H1 (cell line): ENCODE data around the gene KRT3. TPM values are rescaled to one million over a fixed set of nuclear protein-coding genes. Genes with fewer than 3 reads are reported as not detected.

Experiments
- CTCF ChIA-PET: fragments of 300-600 bp; sonication (Branson Sonifier 250); formaldehyde crosslinking; loops from one replicate; lab custom pipeline; 2021; ENCODE audit not compliant: partially characterized antibody; lab: Charles Lee
- POLR2A ChIA-PET: fragments of 300-600 bp; sonication (Branson Sonifier 250); formaldehyde crosslinking; loops from one replicate; lab custom pipeline; 2021; ENCODE audit warnings: inconsistent platforms; ENCODE audit not compliant: partially characterized antibody; lab: Charles Lee
- DNase-seq, 2 experiments: peaks; one replicate each; pipeline versions ENCODE4 v3.0.0 to v3.0.0-alpha.2; 2010 to 2022; ENCODE audit warnings: low spot score in 2 of 2, low read depth in 1 of 2, mixed read lengths in 1 of 2
- FAIRE-seq: peaks from 2 replicates; lab custom pipeline; 2011; peaks lifted over from hg19 to GRCh38; lab: Jason Lieb, UNC
- H2AFZ ChIP-seq: 2 replicates; pipeline ENCODE4 v1.8.1; 2012; ENCODE audit warnings: low read length, inconsistent platforms
- H2AK5ac ChIP-seq: 2 replicates; pipeline ENCODE4 v1.6.1; 2013; ENCODE audit warnings: low read depth, low read length
- H2BK120ac ChIP-seq: replicated peaks from 2 replicates; pipeline ENCODE3; 2013; ENCODE audit warnings: low read depth, low read length, inconsistent platforms
- H2BK12ac ChIP-seq: 2 replicates; pipeline ENCODE4 v1.6.1; 2013; ENCODE audit warnings: low read depth, low read length
- H2BK15ac ChIP-seq: 2 replicates; pipeline ENCODE4 v1.6.1; 2013; ENCODE audit warnings: low read length
- H2BK20ac ChIP-seq: 2 replicates; pipeline ENCODE4 v1.6.1; 2013; ENCODE audit warnings: low read length
- H2BK5ac ChIP-seq: 2 replicates; pipeline ENCODE4 v1.6.1; 2013; ENCODE audit warnings: low read depth, low read length
- H3K14ac ChIP-seq: 2 replicates; pipeline ENCODE4 v1.6.1; 2013; ENCODE audit warnings: inconsistent platforms; ENCODE audit not compliant: insufficient read length
- H3K18ac ChIP-seq: 2 replicates; pipeline ENCODE4 v1.6.1; 2013; ENCODE audit warnings: low read length; ENCODE audit errors: extremely low read depth
- H3K23ac ChIP-seq: 2 replicates; pipeline ENCODE4 v1.6.1; 2013; ENCODE audit warnings: inconsistent platforms; ENCODE audit not compliant: insufficient read length
- H3K23me2 ChIP-seq: 2 replicates; pipeline ENCODE4 v1.6.1; 2013; ENCODE audit warnings: low read depth, low read length
- H3K27ac ChIP-seq: 2 replicates; pipeline ENCODE4 v1.6.1; 2011; ENCODE audit warnings: low read depth, low read length, inconsistent platforms
- H3K27me3 ChIP-seq, 4 experiments: replicated peaks in 1 of 4; 1 replicate in 1 of 4; 2 replicates in 3 of 4; pipeline versions ENCODE4 v1.6.1 to v1.8.1; 2011 to 2013; ENCODE audit warnings: low read length in 3 of 4, mild to moderate bottlenecking in 3 of 4, inconsistent platforms in 2 of 4, mixed read lengths in 2 of 4, moderate library complexity in 1 of 4; ENCODE audit not compliant: control insufficient read depth in 3 of 4, insufficient read depth in 3 of 4; ENCODE audit errors: extremely low read depth in 1 of 4
- H3K36me3 ChIP-seq, 4 experiments: 2 replicates each; pipeline versions ENCODE4 v1.6.1 to v1.8.1; 2011 to 2013; ENCODE audit warnings: mild to moderate bottlenecking in 4 of 4, low read length in 3 of 4, moderate library complexity in 2 of 4, control low read depth in 1 of 4, inconsistent platforms in 1 of 4; ENCODE audit not compliant: insufficient read depth in 4 of 4, control insufficient read depth in 2 of 4
- H3K4ac ChIP-seq: replicated peaks from 2 replicates; pipeline ENCODE3; 2013; ENCODE audit warnings: low read length, low read depth, mixed read lengths, inconsistent platforms; ENCODE audit not compliant: insufficient read length
- H3K4me1 ChIP-seq, 4 experiments: replicated peaks in 1 of 4; 1 replicate in 1 of 4; 2 replicates in 3 of 4; pipeline versions ENCODE4 v1.6.1 to v1.8.1; 2011 to 2013; ENCODE audit warnings: low read length in 3 of 4, inconsistent platforms in 2 of 4, mixed read lengths in 1 of 4; ENCODE audit not compliant: insufficient read depth in 4 of 4, control insufficient read depth in 3 of 4
- H3K4me2 ChIP-seq, 2 experiments: 2 replicates each; pipeline versions ENCODE4 v1.6.1 to v1.8.1; 2011 to 2013; ENCODE audit warnings: low read depth in 2 of 2, low read length in 2 of 2, control low read depth in 1 of 2, inconsistent platforms in 1 of 2, mild to moderate bottlenecking in 1 of 2; ENCODE audit not compliant: insufficient read depth in 1 of 2
- H3K4me3 ChIP-seq, 4 experiments: fragments of 200-600, 300-600 bp in 1 of 4; sonication (generic), shearing (Covaris generic), sonication (Bioruptor Twin) in 1 of 4; 2 replicates each; pipeline versions ENCODE4 v1.5.1 to v1.8.1; 2011 to 2016; ENCODE audit warnings: low read length in 4 of 4, low read depth in 3 of 4, control low read depth in 2 of 4, inconsistent platforms in 2 of 4, mild to moderate bottlenecking in 2 of 4, mixed read lengths in 1 of 4, moderate library complexity in 1 of 4; ENCODE audit not compliant: insufficient read depth in 2 of 4; ENCODE audit errors: extremely low read depth in 1 of 4
- H3K56ac ChIP-seq: replicated peaks from 2 replicates; pipeline ENCODE3; 2013; ENCODE audit warnings: low read depth, mild to moderate bottlenecking, mixed read lengths, low read length, inconsistent platforms; ENCODE audit not compliant: insufficient read length
- H3K79me1 ChIP-seq: 2 replicates; pipeline ENCODE4 v1.6.1; 2013; ENCODE audit warnings: low read depth, low read length, control low read depth
- H3K79me2 ChIP-seq, 2 experiments: 2 replicates each; pipeline versions ENCODE4 v1.6.1 to v1.8.1; 2012 to 2013; ENCODE audit warnings: low read length in 2 of 2, mild to moderate bottlenecking in 2 of 2, inconsistent platforms in 1 of 2; ENCODE audit not compliant: insufficient read depth in 2 of 2, control insufficient read depth in 1 of 2
- H3K9ac ChIP-seq, 4 experiments: replicated peaks in 1 of 4; 1 replicate in 1 of 4; 2 replicates in 3 of 4; pipeline versions ENCODE4 v1.6.1 to v1.8.1; 2011 to 2013; ENCODE audit warnings: low read depth in 3 of 4, low read length in 3 of 4, control low read depth in 2 of 4, mild to moderate bottlenecking in 2 of 4, moderate library complexity in 2 of 4, inconsistent platforms in 1 of 4; ENCODE audit errors: extremely low read depth in 1 of 4
- H3K9me3 ChIP-seq, 2 experiments: 2 replicates each; pipeline versions ENCODE4 v1.6.1 to v1.8.1; 2012 to 2013; ENCODE audit warnings: mild to moderate bottlenecking in 2 of 2, moderate library complexity in 2 of 2, control low read depth in 1 of 2, inconsistent platforms in 1 of 2, low read depth in 1 of 2, low read length in 1 of 2, mixed read lengths in 1 of 2; ENCODE audit not compliant: insufficient read depth in 2 of 2
- H4K20me1 ChIP-seq, 2 experiments: replicated peaks in 1 of 2; 2 replicates each; pipeline versions ENCODE3 to v1.8.1; 2011 to 2013; ENCODE audit warnings: inconsistent platforms in 2 of 2, low read length in 2 of 2, mild to moderate bottlenecking in 1 of 2; ENCODE audit not compliant: insufficient read depth in 2 of 2, control insufficient read depth in 1 of 2
- H4K5ac ChIP-seq: 2 replicates; pipeline ENCODE4 v1.6.1; 2013; ENCODE audit warnings: low read length, low read depth, mixed read lengths, inconsistent platforms; ENCODE audit not compliant: insufficient read length
- H4K8ac ChIP-seq: 2 replicates; pipeline ENCODE4 v1.8.0; 2013; ENCODE audit warnings: mild to moderate bottlenecking, moderate library complexity, low read length, inconsistent platforms; ENCODE audit not compliant: insufficient read depth; ENCODE audit errors: extremely low read depth
- H4K91ac ChIP-seq: replicated peaks from 2 replicates; pipeline ENCODE3; 2013; ENCODE audit warnings: low read length, mixed read lengths, inconsistent platforms; ENCODE audit not compliant: insufficient read length
- ATF2 ChIP-seq: IDR thresholded peaks from 2 replicates; pipeline ENCODE4 v1.6.1; 2012; ENCODE audit warnings: low read length, inconsistent platforms
- FOSL1 ChIP-seq: IDR thresholded peaks from 2 replicates; pipeline ENCODE4 v1.6.1; 2011; ENCODE audit warnings: mild to moderate bottlenecking, low read depth, low read length, moderate library complexity; ENCODE audit not compliant: insufficient read depth
- GABPA ChIP-seq: IDR thresholded peaks from 2 replicates; pipeline ENCODE4 v1.6.1; 2011; ENCODE audit warnings: mild to moderate bottlenecking, low read length, moderate library complexity, borderline replicate concordance; ENCODE audit not compliant: insufficient read depth
- JUND ChIP-seq: IDR thresholded peaks from 2 replicates; pipeline ENCODE4 v1.6.1; 2011; ENCODE audit warnings: mild to moderate bottlenecking, improper control_type of control experiment, low read length
- WGBS, 2 experiments: shearing (Covaris generic) in 1 of 2; methylation state at CpG; one replicate each; pipeline versions ENCODE4 v1.1.6 to v1.1.7; 2013 to 2015; ENCODE audit warnings: low lambda C conversion rate in 2 of 2, mixed read lengths in 2 of 2, inconsistent platforms in 1 of 2, low coverage in 1 of 2, missing lambda C conversion rate in 1 of 2; ENCODE audit not compliant: insufficient replicate concordance in 2 of 2, insufficient coverage in 1 of 2, insufficient read length in 1 of 2; ENCODE audit errors: extremely low coverage in 1 of 2, missing lambda C conversion rate in 1 of 2; 5-methylcytosine and 5-hydroxymethylcytosine counted together
- polyA plus RNA-seq, 7 experiments: library from polyadenylated mRNA; depleted of rRNA in 3 of 7; stranded (reverse) in 5 of 7; unstranded in 2 of 7; fragments of >200 nt in 5 of 7; fragments of 200-250 nt in 2 of 7; gene quantifications; 1 replicate in 5 of 7; 2 replicates in 1 of 7; 4 replicates in 1 of 7; pipeline versions ENCODE4 v1.2.1 to v1.2.3, GENCODE V29; 2011 to 2013; ENCODE audit warnings: missing spikeins in 2 of 7, mixed read lengths in 2 of 7
- total RNA-seq: library from RNA; stranded (reverse); fragmentation: NEBNext Ultra II Directional; extraction: Animal tissue kit (Norgen Biotek cat#: 25700); gene quantifications from 2 replicates; pipeline ENCODE4 v1.2.1, GENCODE V29; 2021

The KRT3 gene
- total and polyA plus RNA-seq, 2 of the 8 experiments (the other 6 are each of a cell fraction or from before 2014, with no cell fraction given): not detected

- H2BK20ac ChIP-seq: no peak overlapping the region
- no peak overlapping the region for H2BK15ac ChIP-seq
- H3K27me3 ChIP-seq: no peaks in the 10 kb centered on the region
- H3K4me1 ChIP-seq: no peaks in the 10 kb centered on the region
- no peaks in the 10 kb centered on the region for H4K20me1 ChIP-seq
- no peak for FAIRE-seq
- no peak overlapping the region for H4K5ac ChIP-seq
- 86% methylated on average over 2 of the region's 2 CpGs; no CpG with 5 or more reads in 1 of the 2 experiments for WGBS, 2 experiments
- no peaks in the 10 kb centered on the region for H3K36me3 ChIP-seq
- no peak overlapping the region for H3K4me2 ChIP-seq
- no peak overlapping the region for H3K4ac ChIP-seq
- no peak overlapping the region for H3K23ac ChIP-seq
- TF ChIP-seq ATF2 (no peak), GABPA (no peak), FOSL1 (no peak), JUND (no peak)
- no peak overlapping the region for H3K56ac ChIP-seq
- H3K18ac ChIP-seq: no peak overlapping the region
- no peak overlapping the region for H2BK120ac ChIP-seq
- H3K23me2 ChIP-seq: no peaks in the 10 kb centered on the region
- no peak overlapping the region for H2AFZ ChIP-seq
- no peak overlapping the region for H4K8ac ChIP-seq
- H2BK12ac ChIP-seq: no peak overlapping the region
- H3K4me3 ChIP-seq: no peak overlapping the region
- DNase-seq: no peak
- POLR2A ChIA-PET: no interaction called here
- no peaks in the 10 kb centered on the region for H3K79me2 ChIP-seq
- peaks cover 11 to 21% of the 10 kb centered on the region in 2 experiments; a peak in 2 of 4 replicates for H3K9me3 ChIP-seq
- no peak overlapping the region for H3K27ac ChIP-seq
- no peak overlapping the region for H3K14ac ChIP-seq
- no peak overlapping the region for H2AK5ac ChIP-seq
- no peaks in the 10 kb centered on the region for H3K79me1 ChIP-seq
- H3K9ac ChIP-seq: no peak overlapping the region
- CTCF ChIA-PET: no interaction called here
- no peak overlapping the region for H2BK5ac ChIP-seq
- H4K91ac ChIP-seq: no peak overlapping the region
Observed at GRCh38 chr12:52761802-52762201, 34.1 kb downstream of the KRT3 start.
